M059J (cell line): Measurements from ENCODE around the gene HSF2. TPM values are rescaled to one million over a fixed set of nuclear protein-coding genes. Genes with fewer than 3 reads are reported as not detected.

ENCODE experiments used
- DNase-seq: peaks from one replicate; pipeline ENCODE4 v3.0.0-alpha.2; 2012; ENCODE audit warnings: low read depth
- total RNA-seq: library from RNA; depleted of rRNA; stranded (reverse); fragments of >200 nt; shearing (Covaris generic); gene quantifications from 2 replicates; pipeline ENCODE4 v1.2.3, GENCODE V29; 2014; rRNA removed

Gene HSF2, protein sequence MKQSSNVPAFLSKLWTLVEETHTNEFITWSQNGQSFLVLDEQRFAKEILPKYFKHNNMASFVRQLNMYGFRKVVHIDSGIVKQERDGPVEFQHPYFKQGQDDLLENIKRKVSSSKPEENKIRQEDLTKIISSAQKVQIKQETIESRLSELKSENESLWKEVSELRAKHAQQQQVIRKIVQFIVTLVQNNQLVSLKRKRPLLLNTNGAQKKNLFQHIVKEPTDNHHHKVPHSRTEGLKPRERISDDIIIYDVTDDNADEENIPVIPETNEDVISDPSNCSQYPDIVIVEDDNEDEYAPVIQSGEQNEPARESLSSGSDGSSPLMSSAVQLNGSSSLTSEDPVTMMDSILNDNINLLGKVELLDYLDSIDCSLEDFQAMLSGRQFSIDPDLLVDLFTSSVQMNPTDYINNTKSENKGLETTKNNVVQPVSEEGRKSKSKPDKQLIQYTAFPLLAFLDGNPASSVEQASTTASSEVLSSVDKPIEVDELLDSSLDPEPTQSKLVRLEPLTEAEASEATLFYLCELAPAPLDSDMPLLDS
- 37.9 and 47.2 TPM in 2 replicates for total RNA-seq

DNA sequence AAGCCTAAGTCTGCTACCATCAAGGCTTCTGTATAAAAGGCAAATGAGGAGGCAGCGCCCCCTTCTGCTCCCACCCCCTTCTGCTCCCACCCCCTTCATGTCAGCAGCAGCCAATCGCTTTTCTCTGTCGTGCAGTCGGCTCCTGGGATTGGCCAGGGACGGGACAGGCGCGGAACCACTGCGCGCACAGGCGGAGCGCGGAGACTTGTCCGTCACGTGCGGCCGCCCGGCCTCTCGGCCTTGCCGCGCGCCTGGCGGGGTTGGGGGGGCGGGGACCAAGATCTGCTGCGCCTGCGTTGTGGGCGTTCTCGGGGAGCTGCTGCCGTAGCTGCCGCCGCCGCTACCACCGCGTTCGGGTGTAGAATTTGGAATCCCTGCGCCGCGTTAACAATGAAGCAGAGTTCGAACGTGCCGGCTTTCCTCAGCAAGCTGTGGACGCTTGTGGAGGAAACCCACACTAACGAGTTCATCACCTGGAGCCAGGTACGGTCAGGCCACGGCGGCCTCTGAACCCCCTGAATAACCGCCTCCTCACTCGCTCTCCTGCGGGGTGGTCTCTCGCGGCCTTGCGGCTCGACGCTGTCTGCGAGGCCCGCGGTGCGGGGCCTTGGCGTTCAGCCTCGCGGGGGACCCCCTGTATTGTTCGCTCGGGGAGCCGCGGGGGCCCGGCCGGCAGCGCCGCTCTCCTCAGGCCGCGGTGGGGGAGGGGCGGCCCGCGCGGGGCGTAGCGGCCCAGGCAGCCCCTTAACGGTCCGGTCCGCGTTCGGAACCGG, at the start of gene HSF2:
HSF2 (plus strand) TSS at position 305 of the 773 bp plus-strand sequence; CDS start at position 391, 86 bp downstream.
- DNase-seq = peak; percentile 100

DNA sequence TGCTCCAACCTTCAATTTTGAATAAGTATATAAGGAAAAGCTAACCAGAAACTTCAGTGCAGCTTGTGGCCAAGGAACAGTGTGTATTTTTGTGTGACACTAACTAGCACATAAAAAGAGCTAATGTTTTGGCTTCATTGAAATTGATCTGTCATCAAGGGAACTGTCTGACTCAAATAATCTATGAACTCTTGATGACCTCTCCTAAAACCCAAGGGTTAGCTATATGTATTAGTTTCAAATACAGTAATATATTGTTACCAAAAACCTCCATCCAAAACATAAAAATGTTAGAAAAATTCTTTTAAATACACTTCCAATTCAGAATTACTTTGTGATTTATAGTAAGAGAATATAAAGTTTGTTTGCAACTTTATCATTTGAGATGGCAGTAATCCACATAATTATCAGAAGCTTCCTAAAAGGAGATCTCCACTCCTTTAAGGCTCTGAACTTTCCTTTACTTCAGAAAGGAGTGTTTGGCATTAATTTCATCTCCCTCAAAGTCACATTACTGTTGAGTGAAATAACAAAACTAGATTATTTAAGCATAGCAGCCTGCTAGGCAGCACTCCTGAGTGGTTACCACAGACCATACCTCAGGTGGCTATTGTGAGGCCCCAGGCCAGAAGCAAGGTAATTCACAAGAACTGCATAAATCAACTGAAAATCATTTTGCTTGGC, 46.3 kb upstream of the HSF2 start:
- DNase-seq = no peak

GRCh38 chr6:122360809-122361208, 38.6 kb upstream of the HSF2 start:
- no peak for DNase-seq

GRCh38 chr6:122361314-122361979, 38.0 kb upstream of the HSF2 start:
- no peak for DNase-seq

GRCh38 chr6:122363769-122364483, 35.5 kb upstream of the HSF2 start:
- no peak for DNase-seq

DNA sequence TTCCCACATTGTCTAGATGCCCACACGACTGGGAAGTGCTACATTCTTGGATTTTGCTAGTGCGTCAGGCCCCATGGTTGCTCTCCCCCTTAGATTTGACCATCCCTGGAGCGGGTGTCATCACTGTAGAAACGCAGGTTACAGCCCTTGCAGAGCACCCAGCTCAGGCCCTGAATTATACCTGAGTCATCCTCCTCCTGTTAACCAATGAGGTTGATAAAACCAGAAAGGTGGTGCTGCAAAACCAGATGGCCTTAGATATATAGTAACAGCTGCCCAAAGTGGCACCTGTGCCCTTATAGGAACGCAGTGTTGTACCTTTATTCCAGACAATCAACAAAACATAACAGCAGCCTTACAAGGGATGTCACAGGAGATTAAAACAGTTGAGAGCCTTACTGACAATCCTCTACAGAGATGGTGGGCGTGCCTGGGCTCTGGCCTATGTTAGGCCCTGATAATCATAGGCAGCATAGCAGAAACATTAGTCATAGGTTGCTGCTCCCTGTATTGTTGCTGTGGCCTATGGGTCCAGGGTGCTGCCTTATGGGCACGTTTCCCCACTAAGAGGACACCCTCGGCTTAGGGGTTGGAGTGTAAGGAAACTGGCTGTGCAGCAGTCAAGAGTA, 33.6 kb upstream of the HSF2 start:
- peak; percentile 38 for DNase-seq

DNA sequence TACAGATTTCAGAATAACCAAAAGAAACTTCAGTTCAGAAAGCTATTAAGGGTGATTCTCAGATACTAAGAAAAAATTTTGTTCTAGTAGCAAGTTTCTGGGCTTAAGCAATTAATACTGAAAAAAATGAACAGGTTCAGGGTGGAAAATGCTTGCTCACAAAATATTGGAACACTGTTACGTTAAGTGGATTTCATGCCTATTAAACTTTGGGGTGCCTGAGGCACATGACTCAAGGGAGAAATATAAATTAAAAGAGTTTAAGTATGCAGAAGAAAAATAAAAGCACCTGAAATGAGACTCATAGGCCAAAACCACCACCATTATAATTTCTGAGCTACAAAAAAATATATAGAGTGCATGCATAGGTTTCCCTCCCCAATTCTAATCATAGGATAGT, 32.3 kb upstream of the HSF2 start:
- no peak for DNase-seq

GRCh38 chr6:122369536-122369935, 29.9 kb upstream of the HSF2 start:
- no peak for DNase-seq

GRCh38 chr6:122372647-122373046, 26.8 kb upstream of the HSF2 start:
- no peak for DNase-seq

DNA sequence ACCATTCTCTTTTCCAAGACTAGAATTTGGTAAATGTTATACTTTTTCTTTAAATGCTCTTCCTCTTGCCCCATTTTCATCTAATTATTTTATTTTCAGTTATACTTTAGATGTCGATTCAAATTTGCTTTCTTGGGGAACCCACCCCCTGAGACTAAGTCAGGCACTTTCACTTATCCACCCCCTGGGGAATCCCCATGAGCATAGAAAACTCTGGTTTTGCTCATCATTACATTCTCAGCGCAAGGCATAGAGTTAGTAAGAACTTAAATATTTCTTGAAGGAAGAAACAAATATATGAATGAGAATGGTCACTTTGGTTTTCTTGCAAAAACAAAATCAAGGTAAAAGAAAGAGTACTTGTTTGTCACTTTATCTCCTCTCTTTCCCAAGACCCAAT, 25.1 kb upstream of the HSF2 start:
- no peak for DNase-seq

GRCh38 chr6:122376246-122376645, 23.2 kb upstream of the HSF2 start:
- DNase-seq = no peak

- DNase-seq = peak; percentile 69
Observed at GRCh38 chr6:122381494-122382265, 17.8 kb upstream of the HSF2 start.

- no peak for DNase-seq
Observed at GRCh38 chr6:122385857-122386612, 13.4 kb upstream of the HSF2 start.

GRCh38 chr6:122388945-122389344, 10.5 kb upstream of the HSF2 start:
- DNase-seq = no peak

DNA sequence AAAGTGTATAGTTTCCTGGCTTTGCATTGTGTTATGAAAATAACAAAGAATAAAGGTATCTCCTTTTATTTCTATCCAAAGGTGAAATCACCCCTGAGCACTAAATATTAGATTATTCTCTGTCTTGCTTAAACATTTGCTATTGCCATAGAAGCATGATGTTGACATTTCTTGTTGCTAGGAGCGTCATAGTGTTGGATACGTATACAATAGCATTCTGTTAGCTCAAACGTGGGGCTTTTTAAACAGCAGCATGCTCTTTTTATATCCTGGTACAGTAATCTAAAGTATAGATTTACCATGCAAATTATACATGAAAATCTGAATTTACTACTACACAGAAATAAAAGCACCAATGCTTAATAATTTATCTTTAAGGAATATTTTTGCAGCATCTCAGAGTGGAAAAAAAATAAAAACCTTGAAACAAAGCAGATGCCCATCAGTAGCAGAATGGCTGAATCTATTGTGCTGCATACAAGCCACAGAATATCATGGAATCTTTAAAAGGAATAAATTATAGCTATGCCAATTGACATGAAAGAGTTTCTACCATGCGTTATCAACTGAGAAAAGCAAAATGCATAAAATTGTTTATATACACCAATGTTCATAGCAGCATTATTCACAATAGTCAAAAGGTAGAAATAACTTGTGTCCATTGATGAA, 9.6 kb upstream of the HSF2 start:
- DNase-seq = peak; percentile 20

DNA sequence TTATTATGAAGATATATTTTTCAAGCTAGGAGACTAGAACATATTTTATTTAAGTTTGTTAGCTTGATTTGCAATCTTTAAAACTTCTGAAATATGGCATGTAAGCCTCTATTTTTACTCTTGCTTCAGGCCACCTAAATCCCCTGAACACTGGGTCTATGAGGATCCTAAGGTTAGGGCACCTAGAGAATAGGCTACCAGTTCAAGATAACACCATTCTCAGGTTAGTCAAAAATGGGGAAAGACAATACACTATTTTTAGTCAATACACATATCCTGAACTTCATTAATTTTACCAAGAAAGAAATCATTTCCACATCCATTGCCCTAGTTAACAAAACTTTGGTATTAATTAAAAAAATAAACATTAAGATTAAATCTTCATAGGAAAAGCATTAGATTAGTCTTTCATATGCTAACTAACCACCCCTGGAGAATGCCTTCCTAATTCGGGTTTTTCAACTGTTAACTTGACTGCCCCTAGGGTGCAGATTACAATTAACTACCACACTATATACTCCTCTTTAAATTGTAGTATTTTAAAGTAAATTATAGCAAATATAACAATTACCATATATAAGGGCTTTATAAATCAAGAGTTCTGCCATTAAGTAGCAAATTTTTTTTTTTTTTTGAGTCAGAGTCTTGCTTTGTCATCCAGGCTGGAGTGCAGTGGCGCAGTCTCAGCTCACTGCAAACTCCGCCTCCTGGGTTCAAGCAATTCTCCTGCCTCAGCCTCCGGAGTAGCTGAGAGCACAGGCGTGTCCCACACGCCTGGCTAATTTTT, 6.7 kb upstream of the HSF2 start:
- DNase-seq = no peak

- no peak for DNase-seq
Observed at GRCh38 chr6:122393351-122393896, 6.0 kb upstream of the HSF2 start.
